ENCODE data around the gene POLG2. TPM values are rescaled to one million over a fixed set of nuclear protein-coding genes. Genes with fewer than 3 reads are reported as not detected.

POLG2 gene
- total and polyA plus RNA-seq, 10 of the 15 experiments (the other 5 are each of a cell fraction or from before 2014, with no cell fraction given), result 10.2 to 27.7 (median 22.2) TPM

GRCh38 chr17:64447526-64447925 is 49.3 kb downstream of the POLG2 start:
- no peak for ATAC-seq
- no peak overlapping the region for H2AFZ ChIP-seq (ENCODE audit: control insufficient read depth, low read depth, low read length)
- ChIA-PET POLR2A (interaction anchor here (0.6 to 1.0 kb wide), 2 partner anchors 9 to 38 kb away, joined by 3 read pairs; no protein-coding TSS in a partner anchor), RAD21 (ENCODE audit: unreplicated experiment) (no interaction called here), CTCF (interaction anchor here (0.6 to 3.3 kb wide), 3 partner anchors 27 to 156 kb away, joined by 3 to 26 read pairs (median 5); no protein-coding TSS in a partner anchor), SMC1A (ENCODE audit: uncharacterized antibody, unreplicated experiment) (interaction anchor here (0.6 to 1.0 kb wide), 2 partner anchors 27 to 73 kb away, joined by 3 to 4 read pairs; no protein-coding TSS in a partner anchor)
- H3K27me3 ChIP-seq (replicated peaks in 1 of 2; ENCODE audit: control insufficient read depth in 2 of 2, insufficient read depth in 2 of 2, low read length in 1 of 2), result no peaks in the 10 kb centered on the region
- no peaks in the 10 kb centered on the region for H4K20me1 ChIP-seq (ENCODE audit: control insufficient read depth, insufficient read depth)
- H3K9me3 ChIP-seq (replicated peaks; ENCODE audit: control insufficient read depth, insufficient read depth, low read length), result no peaks in the 10 kb centered on the region
- no peak overlapping the region for H3K4me3 ChIP-seq
- 0% methylated on average over 1 of the region's 1 CpG for WGBS (ENCODE audit: insufficient coverage, insufficient replicate concordance, low lambda C conversion rate, missing lambda C conversion rate)
- no peak for FAIRE-seq
- H3K27ac ChIP-seq (ENCODE audit: control insufficient read depth, insufficient read depth), result no peak overlapping the region
- no peaks in the 10 kb centered on the region for H3K36me3 ChIP-seq (ENCODE audit: control insufficient read depth in 2 of 2, insufficient read depth in 2 of 2, low read length in 1 of 2)
- H3K4me1 ChIP-seq (ENCODE audit: control insufficient read depth, insufficient read depth, low read length), result peaks cover 6% of the 10 kb centered on the region
- no peak for DNase-seq (ENCODE audit: low read depth, low spot score)
- intact Hi-C loops (cut with micrococcal nuclease; ENCODE audit: unreplicated experiment) (no loop called here), in situ Hi-C loops (cut with MboI) (no loop called here)
- no peak overlapping the region for H3K4me2 ChIP-seq (ENCODE audit: control insufficient read depth, insufficient read depth)
- BruUV-seq (replicated peaks), result no TSS peak
- H3K79me2 ChIP-seq (ENCODE audit: control insufficient read depth, insufficient read depth, low read length), result no peaks in the 10 kb centered on the region
- no peak overlapping the region for H3K9ac ChIP-seq (ENCODE audit: control insufficient read depth, insufficient read depth, low read length)
- TF ChIP-seq TCF12 (IDR thresholded peaks at IDR 0.05; ENCODE audit: low read depth, low read length) (no peak), SMAD5 (IDR thresholded peaks at IDR 0.05; ENCODE audit: low read depth) (no peak), RELA (IDR thresholded peaks at IDR 0.05; ENCODE audit: borderline replicate concordance, partially characterized antibody) (no peak), NFIC (IDR thresholded peaks at IDR 0.05; ENCODE audit: low read depth, low read length) (peak; percentile 62; the same call in 1 of the 2 replicates), GATAD2B (conservative IDR thresholded peaks at IDR 0.05; ENCODE audit: low read depth) (no peak), NFXL1 (IDR thresholded peaks at IDR 0.05; ENCODE audit: borderline replicate concordance) (no peak), RCOR1 (conservative IDR thresholded peaks at IDR 0.05; ENCODE audit: low read depth, low read length) (no peak), ZNF24 (IDR thresholded peaks at IDR 0.05) (no peak), MTA2 (IDR thresholded peaks at IDR 0.05; ENCODE audit: low read depth) (no peak), E2F8 (IDR thresholded peaks at IDR 0.05; ENCODE audit: low read depth, partially characterized antibody) (no peak), KLF5 (IDR thresholded peaks at IDR 0.05; ENCODE audit: partially characterized antibody) (no peak), ATF2 (IDR thresholded peaks at IDR 0.05; ENCODE audit: low read length) (peak; percentile 56; the same call in 1 of the 2 replicates), TAF1 (IDR thresholded peaks at IDR 0.05; ENCODE audit: borderline replicate concordance, low read depth, low read length) (no peak), CREB1 (IDR thresholded peaks at IDR 0.05; ENCODE audit: low read depth) (no peak), EED (IDR thresholded peaks at IDR 0.05; ENCODE audit: low read depth) (0 out of 2 replicates have a peak, but pooled peaks have one; percentile 13), USF2 (IDR thresholded peaks at IDR 0.05; ENCODE audit: borderline replicate concordance, low read depth, low read length) (no peak), ZNF384 (IDR thresholded peaks at IDR 0.05; ENCODE audit: borderline replicate concordance, low read depth, low read length) (no peak), ZBTB4 (CRISPR knock-in tag; IDR thresholded peaks at IDR 0.05) (no peak)

Measured in GM12878 (cell line).